ENCODE measurements around the gene TMEM132D.

- no peak for TF ChIP-seq CTCF (IDR thresholded peaks at IDR 0.05; ENCODE audit: low read depth, low read length)
- TF ChIP-seq MYC (IDR thresholded peaks at IDR 0.05; ENCODE audit: low read depth, low read length) = no peak
These were observed 376.3 kb downstream of the TMEM132D start for GRCh38 chr12:129527506-129527905.
